Left lung (tissue), 10 donors: Measurements from ENCODE around the gene AP2B1. TPM values are rescaled to one million over a fixed set of nuclear protein-coding genes. Genes with fewer than 3 reads are reported as not detected.

Experiments used
- ATAC-seq: fragments of 200-7000 bp; cut with Tn5 transposase; one replicate; pipeline ENCODE4 v1.9.1; 2020; ENCODE audit warnings: moderate library complexity
- DNase-seq, 4 donors: peaks; one replicate each; pipeline ENCODE4 v3.0.0-alpha.2; 2013 to 2020
- H3K27ac ChIP-seq, 2 donors: fragments of 200-600 bp; sonication (generic) in 1 of 2; one replicate each; pipeline versions ENCODE4 v1.5.0 to v1.8.0; 2020 to 2021
- H3K27me3 ChIP-seq, 2 donors: fragments of 200-600 bp; sonication (generic) in 1 of 2; one replicate each; pipeline versions ENCODE4 v1.5.0 to v1.8.0; 2020 to 2021
- H3K36me3 ChIP-seq, 2 donors: fragments of 200-600 bp; sonication (generic) in 1 of 2; one replicate each; pipeline versions ENCODE4 v1.5.0 to v1.8.0; 2020 to 2021
- H3K4me1 ChIP-seq, 2 donors: fragments of 200-600 bp; one replicate each; pipeline ENCODE4 v1.8.0; 2021
- H3K4me3 ChIP-seq, 2 donors: fragments of 200-600 bp; sonication (generic) in 1 of 2; one replicate each; pipeline versions ENCODE4 v1.5.0 to v1.8.0; 2020 to 2021; ENCODE audit warnings: mild to moderate bottlenecking in 1 of 2
- H3K9me3 ChIP-seq, 2 donors: fragments of 200-600 bp; sonication (generic) in 1 of 2; one replicate each; pipeline versions ENCODE4 v1.5.0 to v1.8.0; 2020 to 2021
- intact Hi-C, 2 donors: fragments of 100-400 bp; cut with DNase I; formaldehyde crosslinking; loops; one replicate each; pipeline versions ENCODE4 v1.11.2 to v1.14.2; 2022
- polyA plus RNA-seq, 6 donors: library from polyadenylated mRNA; unstranded; fragments of 120-200 nt; gene quantifications; one replicate each; pipeline ENCODE4 v1.2.1, GENCODE V29; 2013; ENCODE audit not compliant: insufficient read length in 6 of 6
- total RNA-seq, 2 donors: library from RNA; stranded (reverse); fragmentation: NEBNext Ultra II Directional; extraction: Animal tissue kit (Norgen Biotek cat#: 25700); gene quantifications; one replicate each; pipeline ENCODE4 v1.2.1, GENCODE V29; 2021
- TF ChIP-seq, protein P1 (sequence below), 2 donors: fragments of 200-600 bp; sonication (generic) in 1 of 2; IDR thresholded peaks; one replicate each; pipeline versions ENCODE4 v1.5.0 to v1.8.0; 2021; ENCODE audit warnings: antibody characterized with exemption in 2 of 2
- donor health status: DM: no; HTN: yes; CAD: no.
- donor health status: DM: no; HTN: no; CAD: no.

Gene AP2B1
- total and polyA plus RNA-seq, 8 donors, result 132 to 195 (median 154) TPM

DNA sequence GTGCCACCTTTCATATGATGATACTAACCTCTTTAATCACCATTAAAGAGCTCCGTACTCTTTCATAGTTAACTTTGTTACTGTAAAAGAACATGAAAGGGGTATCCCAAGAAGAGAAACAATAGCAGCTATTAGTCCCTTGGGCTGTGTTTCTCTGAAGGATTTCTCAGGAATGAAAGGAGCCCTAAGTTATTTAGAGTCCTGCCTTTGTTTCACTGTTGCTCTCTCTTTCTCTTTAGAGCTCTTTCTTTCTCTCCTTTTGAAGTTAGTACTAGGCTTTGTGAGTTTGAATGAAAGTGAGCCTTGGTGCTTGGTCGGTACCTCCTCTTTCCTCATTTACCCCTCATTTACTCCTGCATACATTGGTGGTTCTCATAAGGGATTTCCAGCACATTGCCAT, 123.8 kb downstream of the AP2B1 start:
- ATAC-seq (no peak), DNase-seq (no peak)
- intact Hi-C loops, result no loop called here
- TF ChIP-seq, protein P1, sequence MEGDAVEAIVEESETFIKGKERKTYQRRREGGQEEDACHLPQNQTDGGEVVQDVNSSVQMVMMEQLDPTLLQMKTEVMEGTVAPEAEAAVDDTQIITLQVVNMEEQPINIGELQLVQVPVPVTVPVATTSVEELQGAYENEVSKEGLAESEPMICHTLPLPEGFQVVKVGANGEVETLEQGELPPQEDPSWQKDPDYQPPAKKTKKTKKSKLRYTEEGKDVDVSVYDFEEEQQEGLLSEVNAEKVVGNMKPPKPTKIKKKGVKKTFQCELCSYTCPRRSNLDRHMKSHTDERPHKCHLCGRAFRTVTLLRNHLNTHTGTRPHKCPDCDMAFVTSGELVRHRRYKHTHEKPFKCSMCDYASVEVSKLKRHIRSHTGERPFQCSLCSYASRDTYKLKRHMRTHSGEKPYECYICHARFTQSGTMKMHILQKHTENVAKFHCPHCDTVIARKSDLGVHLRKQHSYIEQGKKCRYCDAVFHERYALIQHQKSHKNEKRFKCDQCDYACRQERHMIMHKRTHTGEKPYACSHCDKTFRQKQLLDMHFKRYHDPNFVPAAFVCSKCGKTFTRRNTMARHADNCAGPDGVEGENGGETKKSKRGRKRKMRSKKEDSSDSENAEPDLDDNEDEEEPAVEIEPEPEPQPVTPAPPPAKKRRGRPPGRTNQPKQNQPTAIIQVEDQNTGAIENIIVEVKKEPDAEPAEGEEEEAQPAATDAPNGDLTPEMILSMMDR (IDR thresholded peaks at IDR 0.05), result no peak
- H3K4me3 ChIP-seq, result no peak overlapping the region
- H3K27me3 ChIP-seq, result no peaks in the 10 kb centered on the region
- H3K9me3 ChIP-seq, result no peaks in the 10 kb centered on the region
- peaks cover 5 to 14% of the 10 kb centered on the region in 2 donors for H3K4me1 ChIP-seq
- peaks cover 0 to 62% of the 10 kb centered on the region in 2 donors for H3K36me3 ChIP-seq
- H3K27ac ChIP-seq, result no peak overlapping the region

DNA sequence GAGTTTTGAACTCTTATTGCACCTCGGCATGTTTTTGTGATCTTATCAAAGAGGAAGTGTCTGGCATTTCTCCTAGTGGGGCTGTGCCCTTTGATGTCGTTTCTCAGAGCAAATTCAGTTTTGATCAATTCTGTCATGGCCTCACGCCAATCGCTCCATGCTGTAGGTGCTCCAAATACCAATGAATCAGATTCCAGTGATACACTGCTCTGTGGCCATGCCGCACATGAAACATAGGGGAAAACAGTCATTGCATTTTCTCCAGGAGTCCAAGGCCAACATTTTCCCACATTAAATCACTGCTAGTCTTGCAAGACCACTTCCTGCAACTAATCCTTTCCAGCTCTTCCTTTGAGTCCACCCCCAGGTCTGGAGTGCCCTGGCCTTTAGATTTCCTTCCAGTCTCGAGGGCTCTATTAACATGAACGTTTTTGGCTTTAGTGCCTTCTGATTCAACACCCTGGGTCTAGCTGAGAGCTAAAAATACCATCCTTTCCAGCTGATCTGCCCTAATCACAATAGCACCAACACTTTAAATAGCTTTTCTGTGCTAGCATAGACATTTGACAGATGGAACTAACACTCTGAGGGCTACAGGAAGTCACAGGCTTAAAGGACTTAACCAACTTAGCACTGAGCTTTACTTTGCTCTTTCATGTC, 126.1 kb downstream of the AP2B1 start:
- no peak for DNase-seq
- Histone ChIP-seq H3K36me3 (peaks cover 0 to 77% of the 10 kb centered on the region in 2 donors), H3K9me3 (no peaks in the 10 kb centered on the region), H3K27me3 (no peaks in the 10 kb centered on the region), H3K4me3 (no peak overlapping the region), H3K27ac (no peak overlapping the region), H3K4me1 (peaks cover 14 to 25% of the 10 kb centered on the region in 2 donors)
- ATAC-seq, result peak; percentile 45
- TF ChIP-seq, protein P1 (IDR thresholded peaks at IDR 0.05), result no peak
- intact Hi-C loops, result no loop called here

- ATAC-seq (no peak), DNase-seq (no peak)
- peaks cover 0 to 71% of the 10 kb centered on the region in 2 donors for H3K36me3 ChIP-seq
- no peak overlapping the region for H3K4me3 ChIP-seq
- H3K4me1 ChIP-seq, result peaks cover 14 to 15% of the 10 kb centered on the region in 2 donors
- intact Hi-C loops, result no loop called here
- no peaks in the 10 kb centered on the region for H3K27me3 ChIP-seq
- H3K27ac ChIP-seq, result no peak overlapping the region
- no peaks in the 10 kb centered on the region for H3K9me3 ChIP-seq
- TF ChIP-seq, protein P1 (IDR thresholded peaks at IDR 0.05), result no peak
Observed at GRCh38 chr17:35714988-35715387, 127.9 kb downstream of the AP2B1 start.

- Histone ChIP-seq H3K27me3 (no peaks in the 10 kb centered on the region), H3K4me3 (no peak overlapping the region), H3K27ac (no peak overlapping the region), H3K36me3 (peaks cover 0 to 67% of the 10 kb centered on the region in 2 donors), H3K4me1 (peaks cover 14 to 15% of the 10 kb centered on the region in 2 donors), H3K9me3 (no peaks in the 10 kb centered on the region)
- intact Hi-C loops, result no loop called here
- ATAC-seq, result no peak
- TF ChIP-seq, protein P1 (IDR thresholded peaks at IDR 0.05), result no peak
- no peak for DNase-seq
Observed at GRCh38 chr17:35715416-35715815, 128.3 kb downstream of the AP2B1 start.

- H3K27ac ChIP-seq, result no peak overlapping the region
- TF ChIP-seq, protein P1 (IDR thresholded peaks at IDR 0.05), result no peak
Observed at GRCh38 chr17:35716173-35716572, 129.1 kb downstream of the AP2B1 start.

More at GRCh38 chr17:35716173-35716572, 129.1 kb downstream of the AP2B1 start:
- H3K36me3 ChIP-seq, result peaks cover 0 to 62% of the 10 kb centered on the region in 2 donors
- H3K9me3 ChIP-seq, result no peaks in the 10 kb centered on the region
- ATAC-seq (no peak), DNase-seq (no peak)
- intact Hi-C loops, result no loop called here
- no peaks in the 10 kb centered on the region for H3K27me3 ChIP-seq
- no peak overlapping the region for H3K4me3 ChIP-seq
- peaks cover 14 to 15% of the 10 kb centered on the region in 2 donors for H3K4me1 ChIP-seq
